NCI-H1694 treated with DMSO at 0.1 percent for 48 hours (cell line): ENCODE measurements around the gene ELMOD3.
A peak's percentile ranks its signal among the peaks of the same experiment; 100 is the strongest.
"Not testable (repeated sequence)": the region's sequence is repeated elsewhere in the genome, so short reads cannot be mapped to it uniquely, and the experiment has no call there.

Source experiments
- DNase-seq: peaks from one replicate; lab custom pipeline; 2025; lab: John Stamatoyannopoulos, UW

ELMOD3 gene

DNA sequence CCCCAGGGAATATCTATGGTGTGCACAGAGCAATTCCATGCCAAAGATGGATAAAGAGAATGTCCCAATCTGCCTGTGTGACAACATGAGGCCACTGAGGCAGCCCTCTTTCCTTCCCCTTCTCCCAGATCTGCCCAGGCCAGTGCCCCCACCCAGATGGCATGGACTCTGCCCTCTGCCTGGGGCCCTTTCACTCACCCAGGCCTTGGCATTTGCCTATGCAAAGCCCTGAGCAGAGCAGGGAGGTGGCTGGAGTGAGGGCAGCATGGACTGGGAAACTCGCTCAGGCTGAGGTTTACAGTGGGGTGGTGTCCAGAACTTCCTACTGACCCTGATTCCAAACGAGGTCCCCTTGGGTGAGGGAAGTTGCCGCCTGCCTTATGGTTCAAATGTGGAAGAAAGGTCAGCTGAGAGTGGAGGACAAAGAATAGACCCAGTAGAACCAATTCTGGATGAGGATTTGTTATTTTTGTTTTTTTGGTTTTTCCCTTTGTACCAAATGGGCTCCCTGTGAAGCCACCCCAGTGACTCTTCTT is 72.8 kb downstream of the ELMOD3 start:
- DNase-seq, result no peak

DNA sequence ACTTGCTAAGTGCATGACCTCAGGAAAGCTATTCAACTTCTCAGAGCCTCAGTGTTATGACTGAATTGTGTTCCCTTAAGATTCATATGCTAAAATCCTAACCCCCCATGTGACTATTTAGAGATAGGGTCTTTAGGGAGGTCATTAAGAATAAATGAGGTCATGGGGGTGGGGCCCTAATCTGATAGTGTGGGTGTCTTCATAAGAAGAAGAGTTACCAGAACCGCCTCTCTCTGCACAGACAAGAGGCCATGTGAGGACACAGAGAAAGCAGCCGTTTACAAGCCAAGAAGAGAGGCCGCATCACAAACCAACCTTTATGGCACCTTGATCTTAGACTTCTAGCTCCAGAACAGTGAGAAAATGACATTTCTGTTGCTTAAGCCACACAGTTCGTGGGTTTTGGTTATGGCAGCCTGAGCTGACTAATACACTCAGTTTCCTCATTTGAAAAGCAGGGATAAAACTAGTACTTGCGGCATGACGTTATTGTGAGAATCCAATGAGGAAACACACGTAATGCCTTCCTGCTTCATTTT is 73.8 kb downstream of the ELMOD3 start:
- no peak for DNase-seq

DNA sequence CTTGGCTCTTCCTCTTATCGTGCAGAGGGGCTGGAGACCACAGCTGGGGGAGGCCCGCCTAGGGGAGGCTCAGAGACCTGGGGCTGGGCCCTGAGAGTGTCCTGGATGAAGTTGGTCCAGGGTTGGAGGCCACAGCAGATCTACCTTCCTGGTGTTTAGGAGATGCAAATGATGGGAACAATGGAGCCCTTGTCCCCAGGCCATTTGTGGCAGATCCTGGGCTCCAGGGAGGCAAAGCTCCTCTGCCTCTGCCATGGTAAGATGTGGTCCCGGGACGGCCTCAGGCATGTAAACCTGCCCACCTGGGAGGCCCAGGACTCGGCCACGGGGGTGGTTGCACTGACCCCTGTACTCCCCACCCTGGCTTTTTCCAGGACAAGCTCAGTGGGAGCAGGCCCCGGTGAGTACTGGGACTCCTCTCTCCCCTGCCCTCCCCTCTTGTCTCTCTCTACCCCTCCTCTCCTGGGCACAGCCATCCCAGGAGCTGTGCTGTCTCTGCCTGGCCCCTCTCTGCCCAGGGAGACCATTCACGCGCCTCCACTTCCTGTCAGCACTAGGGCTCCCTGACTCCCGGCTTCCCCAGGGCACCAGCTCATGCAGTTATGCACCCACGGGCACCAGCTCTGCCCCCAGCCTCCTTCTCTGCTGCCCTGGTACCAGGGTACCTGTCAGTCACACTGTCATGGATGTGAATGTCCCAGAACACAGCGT is 74.8 kb downstream of the ELMOD3 start:
- no peak for DNase-seq

DNA sequence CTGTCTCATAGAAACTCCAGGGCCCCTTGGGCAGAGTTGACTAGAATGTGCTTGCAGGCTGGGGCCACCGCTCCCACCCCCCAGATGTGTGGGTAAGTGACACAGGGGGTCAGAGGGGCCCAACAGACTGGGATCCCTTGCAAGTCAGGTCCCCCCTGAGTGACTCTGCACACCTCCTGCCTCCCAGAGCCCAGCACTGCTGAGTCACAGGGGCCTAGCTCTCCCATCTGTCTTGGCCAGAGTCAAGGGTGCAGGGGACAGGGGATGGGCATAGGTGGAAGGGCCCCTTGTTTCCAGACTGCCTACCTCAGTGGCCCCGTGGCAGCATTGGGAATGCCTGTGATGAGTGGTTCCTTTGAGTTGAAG is 75.3 kb downstream of the ELMOD3 start:
- no peak for DNase-seq

DNA sequence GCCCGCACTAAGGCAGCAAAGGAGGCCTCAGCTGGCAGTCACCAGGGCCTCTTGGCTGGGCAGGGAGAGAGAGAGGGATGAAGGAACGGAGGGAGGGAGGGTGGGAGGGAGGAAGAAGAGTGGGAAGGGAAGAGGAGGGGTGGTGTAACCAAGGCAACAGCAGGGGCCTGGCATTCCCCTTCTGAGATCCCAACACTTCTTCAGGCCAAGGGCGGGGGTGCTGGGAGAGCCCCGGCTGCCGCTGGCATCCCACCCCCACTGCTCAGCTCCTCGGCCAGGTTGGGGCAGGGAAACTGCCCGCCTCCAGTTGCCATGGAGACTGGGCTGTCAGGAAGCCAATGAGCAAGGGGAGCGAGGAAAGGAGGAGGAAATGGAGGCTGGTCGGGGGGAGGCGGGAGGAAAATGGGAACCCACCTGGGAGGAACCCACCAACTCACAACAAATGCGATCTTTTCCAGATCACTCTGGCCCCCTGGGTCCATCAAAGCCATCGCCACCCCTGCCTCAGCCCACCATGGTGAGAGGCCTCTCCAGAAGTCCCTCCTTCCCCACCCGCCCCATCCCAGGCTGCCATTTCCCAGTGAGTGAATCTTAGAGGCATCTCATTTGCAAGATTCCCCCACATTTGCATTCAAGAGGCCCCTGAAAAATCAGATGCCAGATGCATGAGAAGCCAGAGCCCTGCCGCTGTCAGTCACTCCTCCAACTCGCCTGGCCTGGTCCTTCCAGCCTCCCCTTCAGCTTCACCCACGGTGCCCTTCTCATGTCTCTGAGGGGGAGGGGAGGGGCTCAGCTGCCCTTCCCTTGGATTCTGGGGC is 76.4 kb downstream of the ELMOD3 start:
- peak; percentile 82 for DNase-seq

DNA sequence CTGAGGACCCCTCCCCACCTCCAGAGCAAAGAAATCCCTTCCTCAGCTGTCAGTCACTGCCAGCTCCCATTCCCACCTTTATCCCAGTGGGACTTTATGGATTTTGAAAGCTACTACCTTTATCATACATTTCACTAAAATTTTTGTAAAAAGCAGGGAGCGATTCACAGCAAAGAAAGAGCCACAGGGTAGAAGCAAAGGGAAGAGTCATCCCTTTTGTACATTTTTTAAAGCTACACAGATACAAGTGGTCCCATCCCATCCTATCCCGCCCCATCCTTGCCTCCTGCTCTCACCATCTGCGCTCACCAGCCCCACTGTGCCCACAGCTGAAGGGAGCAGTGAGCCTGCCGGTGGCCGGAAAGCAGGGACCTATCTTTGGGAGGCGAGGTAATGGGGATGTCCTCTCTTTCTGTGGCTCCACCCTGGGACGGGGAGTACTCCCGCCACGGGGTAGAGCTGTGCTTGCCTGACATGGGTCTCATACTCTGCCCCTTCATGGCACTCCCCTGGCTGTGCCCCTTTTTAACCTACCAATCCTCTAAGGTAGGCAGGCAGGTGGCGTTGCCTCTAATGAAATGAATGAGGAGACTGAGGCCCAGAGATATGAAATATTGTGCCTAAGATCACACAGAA is 77.1 kb downstream of the ELMOD3 start:
- DNase-seq, result peak; percentile 73

DNA sequence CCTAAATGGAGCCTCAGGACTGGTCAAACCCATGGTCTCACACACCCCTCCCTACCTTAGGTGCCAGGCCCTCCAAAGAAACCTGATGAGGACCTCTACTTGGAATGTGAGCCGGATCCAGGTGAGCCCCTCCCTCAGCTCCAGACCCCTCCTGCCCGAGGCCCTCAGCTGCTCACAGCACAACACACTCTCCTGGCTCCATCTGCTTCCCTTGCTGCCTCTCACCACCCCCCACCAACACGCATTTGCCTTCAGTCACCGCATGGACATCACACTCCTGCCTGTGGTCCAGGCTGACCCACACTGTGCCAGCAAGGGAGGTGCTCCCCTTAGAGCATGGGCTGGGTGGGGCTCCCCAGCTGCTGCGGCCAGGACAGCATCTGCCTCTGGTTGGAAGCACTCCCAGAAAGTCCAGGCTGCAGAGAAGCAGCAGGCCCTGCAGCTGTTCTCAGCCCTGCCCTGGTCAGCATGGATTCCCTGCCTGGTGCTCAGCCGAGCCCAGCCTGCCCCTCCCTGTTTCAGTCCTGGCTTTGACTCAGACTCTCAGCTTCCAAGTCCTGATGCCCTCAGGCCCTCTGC is 79.0 kb downstream of the ELMOD3 start:
- DNase-seq, result peak; percentile 87

DNA sequence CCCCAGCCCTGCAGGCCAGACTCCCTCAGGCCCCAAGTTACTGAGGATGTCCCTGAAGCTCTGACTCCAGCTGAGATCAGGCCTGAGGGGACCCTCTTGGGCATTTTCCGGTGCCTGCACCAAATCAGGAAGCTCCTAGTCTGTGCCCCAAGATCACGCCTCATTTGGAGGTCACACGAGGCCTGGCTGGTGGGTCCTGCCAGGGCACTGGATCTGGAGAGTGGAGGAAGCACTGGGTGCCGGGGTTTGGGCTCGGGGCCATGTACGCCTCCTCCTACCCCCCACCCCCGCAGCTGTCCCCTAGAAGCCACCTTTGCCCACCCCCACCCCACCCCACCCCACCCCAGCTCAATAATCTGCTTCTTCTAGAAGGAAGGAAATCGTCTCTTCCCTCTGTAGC is 80.1 kb downstream of the ELMOD3 start:
- no peak for DNase-seq

DNA sequence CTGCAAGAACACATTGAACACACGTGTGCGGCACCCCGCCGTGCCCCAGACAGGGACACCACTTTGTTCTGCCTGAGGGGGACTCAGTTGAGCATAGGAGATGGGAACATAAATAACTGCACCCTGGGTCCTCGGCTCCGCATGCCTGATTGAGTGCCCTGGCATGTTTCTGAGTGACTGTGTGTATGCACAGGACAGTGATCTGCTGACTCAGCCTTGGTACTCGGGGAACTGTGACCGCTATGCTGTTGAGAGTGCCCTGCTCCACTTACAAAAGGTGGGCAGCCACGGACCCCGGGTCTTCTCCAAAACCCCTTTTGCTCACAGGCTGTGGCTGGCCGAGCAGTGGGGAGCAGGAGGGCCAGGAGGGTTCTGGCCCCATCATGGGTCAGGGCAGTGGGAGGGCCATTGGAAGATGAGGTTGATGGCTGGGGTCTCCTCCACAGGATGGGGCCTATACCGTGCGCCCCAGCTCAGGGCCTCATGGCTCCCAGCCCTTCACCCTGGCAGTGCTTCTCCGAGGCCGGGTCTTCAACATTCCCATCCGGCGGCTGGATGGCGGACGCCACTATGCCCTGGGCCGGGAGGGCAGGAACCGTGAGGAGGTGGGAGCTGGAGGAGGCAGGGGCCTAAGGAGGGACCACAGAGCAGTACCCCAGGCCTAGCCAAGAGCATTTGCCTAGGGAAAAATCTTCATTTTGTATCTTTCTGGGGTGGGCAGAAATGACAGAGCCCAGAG is 80.8 kb downstream of the ELMOD3 start:
- no peak for DNase-seq

DNA sequence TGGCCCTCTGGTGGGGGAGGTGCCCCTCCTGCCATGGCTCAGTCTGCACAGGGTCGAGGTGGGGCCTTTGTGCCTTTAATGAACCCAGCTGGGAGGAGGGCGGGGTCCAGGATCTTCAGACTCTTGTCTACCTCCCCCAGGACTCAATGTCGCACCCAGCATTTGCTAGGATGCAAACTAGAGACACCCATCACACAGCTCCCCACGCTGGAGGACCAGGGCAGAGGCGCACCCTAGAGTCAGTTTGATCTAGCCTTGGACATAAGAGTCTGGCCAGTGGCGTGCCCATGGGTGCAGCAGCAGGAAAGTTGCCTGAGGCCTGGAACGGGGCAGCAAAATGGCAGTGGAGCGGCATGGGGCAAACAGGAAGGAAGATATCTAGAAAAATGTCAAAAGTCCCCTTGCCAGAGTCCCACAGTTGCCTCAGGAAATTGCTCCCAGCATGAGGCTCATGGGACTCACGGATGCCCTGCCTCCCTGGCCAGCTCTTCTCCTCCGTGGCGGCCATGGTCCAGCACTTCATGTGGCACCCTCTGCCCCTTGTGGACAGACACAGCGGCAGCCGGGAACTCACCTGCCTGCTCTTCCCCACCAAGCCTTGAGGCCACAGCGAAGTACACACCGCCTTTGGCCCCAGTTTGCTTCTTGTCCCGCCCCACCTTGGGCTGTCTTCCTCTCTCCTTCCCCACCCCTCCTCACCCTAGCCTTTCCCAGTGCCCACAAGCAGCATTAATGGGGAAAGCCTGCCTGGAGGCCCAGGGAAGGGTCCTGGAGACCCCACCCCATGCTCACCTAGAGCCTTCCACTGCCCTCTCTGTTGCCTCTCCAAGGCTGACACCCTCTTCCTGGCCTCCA is 81.6 kb downstream of the ELMOD3 start:
- no peak for DNase-seq

DNA sequence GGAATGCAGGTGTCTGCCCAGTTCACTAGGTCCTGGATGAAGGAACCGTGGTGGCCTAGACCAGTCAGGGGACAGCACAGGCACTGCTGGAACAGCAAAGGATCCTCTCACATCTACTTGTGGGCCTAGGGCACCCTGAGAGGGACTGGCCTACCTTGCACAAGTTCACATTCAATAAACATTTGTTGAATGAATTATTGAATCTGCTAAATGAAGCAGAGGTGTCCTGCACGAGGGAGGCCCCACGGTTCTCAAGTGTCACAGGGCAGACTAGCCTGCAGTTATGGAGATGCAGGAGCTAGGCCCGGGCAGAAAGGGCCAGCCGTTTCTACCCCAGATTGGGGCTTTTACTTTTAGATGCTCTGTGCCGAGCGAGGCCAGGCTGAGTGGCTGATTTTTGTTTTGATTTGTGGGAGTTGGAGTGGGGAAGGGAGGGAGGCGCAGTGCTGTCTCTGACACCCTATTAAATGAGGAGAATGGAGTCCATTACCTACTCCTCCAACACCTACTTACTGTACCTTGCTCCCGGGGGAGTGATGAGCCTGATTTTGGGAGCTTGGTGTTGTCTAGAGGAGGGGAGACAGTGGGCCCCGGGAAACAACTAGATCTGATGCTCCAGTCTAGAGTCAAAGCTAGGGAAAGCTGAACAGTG is 82.4 kb downstream of the ELMOD3 start:
- DNase-seq, result peak; percentile 71

DNA sequence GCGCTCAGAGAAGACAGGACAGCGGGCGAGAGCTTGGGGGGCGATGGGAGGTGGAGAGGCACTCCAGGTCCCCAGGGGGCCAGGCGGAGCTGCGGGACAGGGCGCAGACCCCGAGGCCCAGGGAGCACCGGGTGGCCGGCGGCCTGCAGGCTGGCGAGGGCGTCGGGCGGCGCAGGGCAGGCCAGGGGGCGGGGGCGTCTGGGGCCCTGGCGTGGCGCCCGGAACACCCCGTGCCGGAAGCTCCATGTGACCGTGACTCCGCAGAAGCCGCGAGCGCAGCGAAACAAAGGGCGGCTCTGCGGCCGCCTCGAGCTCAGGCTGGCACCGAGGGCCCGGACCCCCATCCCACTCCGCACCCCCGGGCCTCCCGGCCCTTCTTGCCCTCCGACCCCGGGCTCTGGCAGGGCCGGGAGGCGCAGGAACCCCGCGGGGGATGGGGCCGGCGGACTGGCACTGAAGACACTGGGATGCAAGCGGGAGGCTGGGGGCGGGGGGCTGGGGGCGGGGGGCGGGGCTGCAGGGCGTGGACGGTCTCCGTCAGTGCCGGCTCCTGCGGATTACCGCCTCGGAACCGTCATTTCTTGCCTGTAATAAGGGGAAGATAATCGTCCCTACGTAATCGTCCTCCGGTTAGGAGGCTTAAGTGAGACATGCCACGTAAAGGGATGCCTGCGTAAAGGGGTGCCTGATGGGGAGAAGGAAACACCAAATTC is 83.1 kb downstream of the ELMOD3 start:
- peak; percentile 78 for DNase-seq

DNA sequence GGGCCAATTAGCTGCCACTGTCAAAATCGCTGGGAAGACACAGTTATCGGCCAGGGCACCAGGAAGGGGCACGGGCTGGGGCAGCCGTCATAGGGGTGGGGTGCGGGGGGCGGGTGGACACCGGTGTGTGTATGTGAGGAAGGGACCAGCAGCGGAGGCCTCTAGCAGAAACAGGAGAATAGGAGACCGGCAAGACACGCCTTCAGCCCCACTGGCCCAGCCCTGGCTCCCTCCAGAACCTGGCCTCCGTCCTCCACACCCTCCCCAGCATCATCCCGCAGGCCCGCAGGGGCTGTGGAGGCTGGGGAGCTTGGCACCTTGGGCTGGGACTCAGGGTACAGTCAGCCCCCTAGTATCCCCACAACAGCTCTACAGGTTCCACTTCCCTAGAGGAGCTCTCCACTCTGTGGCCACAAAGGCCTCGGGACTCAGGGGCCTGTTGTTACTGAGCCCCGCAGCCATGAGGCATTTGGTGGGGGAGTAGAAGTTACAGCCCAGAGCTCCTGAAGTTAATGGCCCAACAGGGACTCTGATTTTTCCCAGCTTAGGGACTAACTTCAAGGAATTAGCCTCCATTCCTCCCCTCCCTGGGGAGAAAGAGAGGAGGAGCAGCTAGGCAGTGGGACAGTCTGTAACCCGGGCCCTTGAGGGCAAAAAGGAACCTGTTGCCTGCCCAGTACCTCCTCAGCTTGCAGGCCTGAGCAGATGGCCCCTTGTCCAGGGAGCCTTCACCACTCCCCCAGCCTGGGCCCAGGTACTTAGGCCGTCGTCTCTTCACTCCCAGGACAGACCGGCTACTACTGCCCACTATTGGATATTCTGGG is 83.8 kb downstream of the ELMOD3 start:
- DNase-seq, result peak; percentile 42

DNA sequence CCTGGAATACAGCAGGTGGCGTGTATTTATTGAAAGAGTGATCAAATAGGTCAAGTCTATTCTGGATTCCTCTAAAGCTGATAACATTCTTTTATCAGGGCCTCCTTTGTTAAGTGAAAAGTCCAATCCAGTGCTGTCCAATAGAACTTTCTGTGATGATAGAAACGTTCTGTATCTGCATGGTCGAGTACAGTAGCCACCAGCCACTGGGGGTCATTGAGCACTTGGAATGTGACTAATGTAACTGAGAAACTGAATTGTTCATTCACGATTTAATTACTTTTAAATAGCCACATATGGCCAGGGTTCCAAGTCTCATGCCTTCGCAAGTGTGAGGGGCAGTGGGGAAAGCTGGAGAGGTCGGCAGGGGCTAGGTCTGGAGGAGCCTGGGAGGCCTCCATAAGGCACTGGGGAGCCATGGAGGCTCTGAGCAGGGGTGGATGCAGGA is 84.5 kb downstream of the ELMOD3 start:
- no peak for DNase-seq

DNA sequence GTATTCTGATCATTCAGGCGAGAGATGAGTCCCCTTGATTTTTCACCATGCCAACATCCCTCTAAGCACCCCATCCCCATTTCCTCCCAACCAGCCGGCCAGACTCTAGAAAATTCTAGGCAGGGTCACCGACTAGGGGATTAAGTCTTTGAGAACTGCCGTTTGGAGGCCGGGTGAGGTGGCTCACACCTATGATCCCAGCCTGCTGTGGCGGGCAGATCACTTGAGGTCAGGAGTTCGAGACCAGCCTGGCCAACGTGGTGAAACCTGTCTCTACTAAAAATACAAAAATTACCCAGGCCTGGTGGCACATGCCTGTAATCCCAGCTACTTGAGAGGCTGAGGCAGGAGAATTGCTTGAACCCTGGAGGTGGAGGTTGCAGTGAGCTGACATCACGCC is 85.0 kb downstream of the ELMOD3 start:
- not testable (repeated sequence) for DNase-seq

DNA sequence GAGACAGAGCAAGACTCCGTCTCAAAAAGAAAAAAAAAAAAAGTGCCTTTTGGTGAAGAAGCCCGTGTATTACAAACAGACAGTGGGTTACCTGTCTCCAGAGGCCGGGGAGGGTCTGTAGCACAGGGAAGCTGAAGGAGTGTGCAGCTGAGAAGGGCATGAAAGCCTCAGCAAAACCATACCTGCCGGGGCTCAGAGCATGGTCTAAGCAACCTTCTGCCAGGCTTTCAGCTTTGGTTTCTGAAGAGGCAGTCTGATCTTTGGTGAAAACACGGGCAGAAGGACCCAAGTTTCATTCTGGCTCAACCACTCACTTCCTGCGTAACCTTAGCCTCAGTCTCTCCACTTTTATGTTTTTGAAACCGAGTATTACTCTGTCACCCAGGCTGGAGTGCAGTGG is 85.4 kb downstream of the ELMOD3 start:
- DNase-seq, result no peak

DNA sequence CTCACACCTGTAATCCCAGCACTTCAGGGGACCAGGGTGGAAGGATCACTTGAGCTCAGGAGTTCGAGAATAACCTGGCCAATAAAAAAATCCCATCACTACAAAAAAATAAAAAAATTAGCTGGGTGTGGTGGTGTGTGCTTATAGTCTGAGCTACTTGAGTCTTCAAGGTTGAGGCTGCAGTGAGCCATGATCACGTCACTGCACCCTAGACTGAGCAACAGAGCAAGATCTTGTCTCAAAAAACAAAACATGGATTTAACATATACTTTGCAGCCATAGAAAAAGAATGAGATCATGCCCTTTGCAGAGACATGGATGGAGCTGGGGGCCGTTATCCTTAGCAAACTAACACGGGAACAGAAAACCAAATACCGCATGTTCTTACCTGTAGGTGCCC is 86.2 kb downstream of the ELMOD3 start:
- DNase-seq, result no peak
